ENCODE results near the gene FNDC3B.

DNA sequence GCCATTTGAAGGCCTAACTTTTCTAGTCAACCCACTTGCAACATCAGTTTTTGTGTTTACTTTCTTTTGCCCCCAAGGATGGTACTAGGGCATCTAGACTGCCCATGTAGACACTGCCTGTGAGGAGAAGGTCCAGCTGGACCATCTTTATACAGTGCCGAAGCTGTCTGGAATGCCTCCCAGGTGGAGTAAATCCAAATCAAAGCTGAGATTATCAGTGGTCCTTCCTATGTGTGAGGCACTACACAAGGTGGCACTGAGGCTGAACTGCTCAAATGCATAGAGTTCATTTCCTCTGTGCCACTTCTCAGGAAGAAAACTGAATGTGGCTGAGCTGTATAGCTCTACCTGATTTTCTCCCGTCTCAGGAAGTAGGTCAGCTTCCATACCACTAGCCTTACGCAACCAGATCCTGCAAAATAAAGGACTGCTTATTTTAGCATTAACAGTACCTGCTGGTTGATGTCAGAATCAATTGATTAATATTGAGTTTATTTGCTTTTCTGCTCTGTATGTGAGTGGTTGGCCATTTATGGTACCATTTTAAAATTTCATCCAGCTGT, 302.8 kb downstream of the FNDC3B start:
- TF ChIP-seq CHD4 (IDR thresholded peaks at IDR 0.05; ENCODE audit: borderline replicate concordance) (no peak), ZSCAN20 (CRISPR knock-in tag; IDR thresholded peaks at IDR 0.05) (no peak), POLR2AphosphoS2 (conservative IDR thresholded peaks at IDR 0.05; ENCODE audit: low read length) (no peak), RARB (CRISPR knock-in tag; IDR thresholded peaks at IDR 0.05) (no peak), SMC3 (IDR thresholded peaks at IDR 0.05) (no peak), HEYL (CRISPR knock-in tag; IDR thresholded peaks at IDR 0.05) (no peak), FOXS1 (CRISPR knock-in tag; IDR thresholded peaks at IDR 0.05) (no peak), PHF8 (IDR thresholded peaks at IDR 0.05; ENCODE audit: borderline replicate concordance, low read depth) (no peak)
- TF ChIP-seq, protein P1, sequence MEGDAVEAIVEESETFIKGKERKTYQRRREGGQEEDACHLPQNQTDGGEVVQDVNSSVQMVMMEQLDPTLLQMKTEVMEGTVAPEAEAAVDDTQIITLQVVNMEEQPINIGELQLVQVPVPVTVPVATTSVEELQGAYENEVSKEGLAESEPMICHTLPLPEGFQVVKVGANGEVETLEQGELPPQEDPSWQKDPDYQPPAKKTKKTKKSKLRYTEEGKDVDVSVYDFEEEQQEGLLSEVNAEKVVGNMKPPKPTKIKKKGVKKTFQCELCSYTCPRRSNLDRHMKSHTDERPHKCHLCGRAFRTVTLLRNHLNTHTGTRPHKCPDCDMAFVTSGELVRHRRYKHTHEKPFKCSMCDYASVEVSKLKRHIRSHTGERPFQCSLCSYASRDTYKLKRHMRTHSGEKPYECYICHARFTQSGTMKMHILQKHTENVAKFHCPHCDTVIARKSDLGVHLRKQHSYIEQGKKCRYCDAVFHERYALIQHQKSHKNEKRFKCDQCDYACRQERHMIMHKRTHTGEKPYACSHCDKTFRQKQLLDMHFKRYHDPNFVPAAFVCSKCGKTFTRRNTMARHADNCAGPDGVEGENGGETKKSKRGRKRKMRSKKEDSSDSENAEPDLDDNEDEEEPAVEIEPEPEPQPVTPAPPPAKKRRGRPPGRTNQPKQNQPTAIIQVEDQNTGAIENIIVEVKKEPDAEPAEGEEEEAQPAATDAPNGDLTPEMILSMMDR (IDR thresholded peaks at IDR 0.05): no peak

Measured in A549 (cell line).